Natural killer cell (primary cell): ENCODE results near the gene PROM1. TPM values are rescaled to one million over a fixed set of nuclear protein-coding genes. Genes with fewer than 3 reads are reported as not detected.

Experiments
- ATAC-seq, 3 donors: fragments of 150-1000 bp in 2 of 3; fragments of 200-7000 bp in 1 of 3; cut with Tn5 transposase; 1 replicate in 1 of 3; 2 replicates in 2 of 3; pipeline ENCODE4 v1.10.0; 2021; ENCODE audit warnings: mild to moderate bottlenecking in 2 of 3, moderate library complexity in 2 of 3
- DNase-seq, 2 donors: peaks; one replicate each; pipeline versions ENCODE4 v3.0.0 to v3.0.0-alpha.2; 2013 to 2021; ENCODE audit warnings: mixed read lengths in 1 of 2
- H3K27ac ChIP-seq: one replicate; pipeline ENCODE4 v1.5.1; 2013; ENCODE audit warnings: mild to moderate bottlenecking, low read length
- H3K27me3 ChIP-seq: one replicate; pipeline ENCODE4 v1.6.1; 2013; ENCODE audit warnings: low read length; ENCODE audit not compliant: control insufficient read depth, insufficient read depth
- H3K36me3 ChIP-seq: one replicate; pipeline ENCODE4 v1.6.1; 2013; ENCODE audit warnings: low read length; ENCODE audit not compliant: control insufficient read depth, insufficient read depth
- H3K4me1 ChIP-seq: one replicate; pipeline ENCODE4 v1.6.1; 2013; ENCODE audit warnings: low read length; ENCODE audit not compliant: control insufficient read depth, insufficient read depth
- H3K4me3 ChIP-seq: one replicate; pipeline ENCODE4 v1.5.1; 2013; ENCODE audit warnings: low read length
- H3K9me3 ChIP-seq: one replicate; pipeline ENCODE4 v1.6.1; 2013; ENCODE audit warnings: low read length; ENCODE audit not compliant: control insufficient read depth, insufficient read depth
- H3K27ac Mint-ChIP-seq, 2 donors: one replicate each; pipeline ENCODE4 v1.8.0; 2022; ENCODE audit warnings: mild to moderate bottlenecking in 2 of 2, mixed read lengths in 2 of 2, moderate library complexity in 1 of 2
- H3K27me3 Mint-ChIP-seq, 2 donors: one replicate each; pipeline ENCODE4 v1.8.0; 2022; ENCODE audit warnings: low read depth in 2 of 2, mixed read lengths in 2 of 2
- H3K36me3 Mint-ChIP-seq: one replicate; pipeline ENCODE4 v1.8.0; 2022; ENCODE audit warnings: mixed read lengths
- H3K4me1 Mint-ChIP-seq, 2 donors: one replicate each; pipeline ENCODE4 v1.8.0; 2022; ENCODE audit warnings: mixed read lengths in 2 of 2
- H3K4me3 Mint-ChIP-seq: one replicate; pipeline ENCODE4 v1.8.0; 2022; ENCODE audit warnings: mild to moderate bottlenecking, moderate library complexity, mixed read lengths
- H3K9me3 Mint-ChIP-seq, 2 donors: one replicate each; pipeline ENCODE4 v1.8.0; 2022; ENCODE audit warnings: mixed read lengths in 2 of 2
- CTCF ChIP-seq: fragments of 200-600 bp; IDR thresholded peaks from one replicate; pipeline ENCODE4 v1.8.0; 2022; ENCODE audit warnings: antibody characterized with exemption
- WGBS: methylation state at CpG from one replicate; pipeline ENCODE4 v1.1.7; 2013; ENCODE audit warnings: missing lambda C conversion rate; ENCODE audit not compliant: insufficient coverage; 5-methylcytosine and 5-hydroxymethylcytosine counted together
- intact Hi-C: fragments of 100-400 bp; cut with micrococcal nuclease; formaldehyde crosslinking; loops from one replicate; pipeline ENCODE4 v1.14.2; 2022
- total RNA-seq, 4 donors: library from RNA; stranded (reverse); fragments of 120-200 nt in 1 of 4; gene quantifications; one replicate each; pipeline versions ENCODE4 v1.2.3 to v1.2.4, GENCODE V29; 2013 to 2022

The PROM1 gene
- total RNA-seq, 3 donors from 2014 or later (not counting 1 experiment from before 2014, with no cell fraction given) = not detected

- no peaks in the 10 kb centered on the region for H3K27me3 ChIP-seq
- Mint-ChIP-seq H3K27me3 (no peaks in the 10 kb centered on the region), H3K4me1 (peaks cover 7 to 17% of the 10 kb centered on the region in 2 donors), H3K27ac (no peak overlapping the region), H3K4me3 (no peak overlapping the region), H3K36me3 (no peaks in the 10 kb centered on the region), H3K9me3 (no peaks in the 10 kb centered on the region)
- H3K36me3 ChIP-seq = no peaks in the 10 kb centered on the region
- H3K9me3 ChIP-seq = no peaks in the 10 kb centered on the region
- TF ChIP-seq CTCF = no peak
- H3K4me1 ChIP-seq = peaks cover 14% of the 10 kb centered on the region
- 95% methylated on average over 2 of the region's 4 CpGs for WGBS
- no peak for ATAC-seq
- intact Hi-C loops = no loop called here
- no peak overlapping the region for H3K27ac ChIP-seq
- no peak for DNase-seq
- no peak overlapping the region for H3K4me3 ChIP-seq
Observed at GRCh38 chr4:16124232-16124631, 40.4 kb upstream of the PROM1 start.

- DNase-seq (no peak), ATAC-seq (no peak)
- TF ChIP-seq CTCF = no peak
- no peak overlapping the region for H3K4me3 Mint-ChIP-seq
- intact Hi-C loops = no loop called here
- H3K36me3 ChIP-seq = no peaks in the 10 kb centered on the region
- H3K4me1 Mint-ChIP-seq = peaks cover 7 to 17% of the 10 kb centered on the region in 2 donors
- H3K36me3 Mint-ChIP-seq = no peaks in the 10 kb centered on the region
- H3K27ac Mint-ChIP-seq = no peak overlapping the region
- no peaks in the 10 kb centered on the region for H3K9me3 ChIP-seq
- WGBS = 54% methylated on average over 7 of the region's 7 CpGs
- H3K27me3 ChIP-seq = no peaks in the 10 kb centered on the region
- H3K4me3 ChIP-seq = no peak overlapping the region
- H3K27ac ChIP-seq = no peak overlapping the region
- H3K4me1 ChIP-seq = peaks cover 14% of the 10 kb centered on the region
- no peaks in the 10 kb centered on the region for H3K27me3 Mint-ChIP-seq
- H3K9me3 Mint-ChIP-seq = no peaks in the 10 kb centered on the region
Observed at GRCh38 chr4:16123356-16124084, 39.7 kb upstream of the PROM1 start.

- peaks cover 7 to 17% of the 10 kb centered on the region in 2 donors for H3K4me1 Mint-ChIP-seq
- H3K4me3 Mint-ChIP-seq = no peak overlapping the region
- H3K27ac Mint-ChIP-seq = no peak overlapping the region
- Histone ChIP-seq H3K4me3 (no peak overlapping the region), H3K36me3 (no peaks in the 10 kb centered on the region), H3K27me3 (no peaks in the 10 kb centered on the region), H3K4me1 (peaks cover 14% of the 10 kb centered on the region), H3K27ac (no peak overlapping the region), H3K9me3 (no peaks in the 10 kb centered on the region)
- TF ChIP-seq CTCF = no peak
- H3K9me3 Mint-ChIP-seq = no peaks in the 10 kb centered on the region
- H3K36me3 Mint-ChIP-seq = no peaks in the 10 kb centered on the region
- ATAC-seq (peak in 1 of 3 donors; percentile 39), DNase-seq (peak in 1 of 2 donors; percentile 39)
- 7% methylated on average over 5 of the region's 5 CpGs for WGBS
- intact Hi-C loops = no loop called here
- H3K27me3 Mint-ChIP-seq = no peaks in the 10 kb centered on the region
Observed at GRCh38 chr4:16122784-16123183, 39.0 kb upstream of the PROM1 start.

- no peak overlapping the region for H3K4me3 ChIP-seq
- no peaks in the 10 kb centered on the region for H3K9me3 Mint-ChIP-seq
- intact Hi-C loops = no loop called here
- H3K27me3 ChIP-seq = no peaks in the 10 kb centered on the region
- DNase-seq (no peak), ATAC-seq (no peak)
- no peaks in the 10 kb centered on the region for H3K36me3 Mint-ChIP-seq
- H3K4me1 Mint-ChIP-seq = peaks cover 7 to 17% of the 10 kb centered on the region in 2 donors
- TF ChIP-seq CTCF = no peak
- 54% methylated on average over 4 of the region's 4 CpGs for WGBS
- peaks cover 14% of the 10 kb centered on the region for H3K4me1 ChIP-seq
- H3K36me3 ChIP-seq = no peaks in the 10 kb centered on the region
- H3K27ac Mint-ChIP-seq = no peak overlapping the region
- H3K4me3 Mint-ChIP-seq = no peak overlapping the region
- peaks cover 0 to under 1% of the 10 kb centered on the region in 2 donors for H3K27me3 Mint-ChIP-seq
- H3K9me3 ChIP-seq = no peaks in the 10 kb centered on the region
- H3K27ac ChIP-seq = no peak overlapping the region
Observed at GRCh38 chr4:16122308-16122711, 38.5 kb upstream of the PROM1 start.
